Measurements from ENCODE around the gene TSPY10. TPM values are rescaled to one million over a fixed set of nuclear protein-coding genes. Genes with fewer than 3 reads are reported as not detected.

TSPY10 gene
- total RNA-seq, result not detected in 2 replicates

GRCh38 chrY:9527580-9527979 is at the start of gene TSPY10:
Gene TSPY10 (plus strand): TSS chrY:9527880. CDS start chrY:9527926, 46 bp downstream.

DNA sequence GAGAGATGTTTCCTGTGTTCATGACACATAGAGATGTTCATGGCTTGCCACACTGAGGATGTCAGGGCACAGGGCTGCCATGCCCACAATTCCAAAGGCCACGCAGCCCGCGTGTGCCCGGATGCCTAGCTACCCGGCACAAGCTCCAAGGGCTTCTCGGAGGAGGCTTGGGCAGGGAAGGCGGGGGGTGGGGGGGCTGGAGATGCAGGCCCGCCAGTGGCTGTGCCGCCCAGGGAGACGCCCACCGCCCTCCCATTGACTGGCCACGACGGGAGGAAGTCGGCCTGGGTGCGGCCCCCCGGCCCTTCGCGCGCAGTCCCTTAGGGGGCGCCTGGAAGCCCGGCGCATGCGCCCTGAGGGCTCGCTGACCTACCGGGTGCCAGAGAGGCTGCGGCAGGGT is 40.7 kb upstream of the TSPY10 start, which contains the start of gene TSPY9:
Gene TSPY9 (plus strand): TSS at position 301 of the 400 bp plus-strand sequence. CDS start 46 bp downstream, at position 347.

Other genes starting within 250 kb of the TSPY10 start
- gene TSPY4, start 190.4 kb upstream of the TSPY10 start, total RNA-seq, result not detected in 2 replicates
- gene TSPY8, start 170.1 kb upstream of the TSPY10 start, total RNA-seq, result not detected in 2 replicates
- gene TSPY3, start 129.5 kb upstream of the TSPY10 start, total RNA-seq, result not detected in 2 replicates
- gene TSPY1, start 60.9 kb upstream of the TSPY10 start, total RNA-seq, result not detected in 2 replicates
- gene TSPY9, start 40.6 kb upstream of the TSPY10 start, total RNA-seq, result not detected in 2 replicates

All from uterine smooth muscle cell (primary cell).